LNCAP (cell line): Measurements from ENCODE around the gene OVOL2.

Experiments
- CTCF ChIP-seq: fragments of 450-650 bp; IDR thresholded peaks from 2 replicates; pipeline ENCODE4 v1.5.1; 2017; ENCODE audit warnings: mild to moderate bottlenecking

The OVOL2 gene

DNA sequence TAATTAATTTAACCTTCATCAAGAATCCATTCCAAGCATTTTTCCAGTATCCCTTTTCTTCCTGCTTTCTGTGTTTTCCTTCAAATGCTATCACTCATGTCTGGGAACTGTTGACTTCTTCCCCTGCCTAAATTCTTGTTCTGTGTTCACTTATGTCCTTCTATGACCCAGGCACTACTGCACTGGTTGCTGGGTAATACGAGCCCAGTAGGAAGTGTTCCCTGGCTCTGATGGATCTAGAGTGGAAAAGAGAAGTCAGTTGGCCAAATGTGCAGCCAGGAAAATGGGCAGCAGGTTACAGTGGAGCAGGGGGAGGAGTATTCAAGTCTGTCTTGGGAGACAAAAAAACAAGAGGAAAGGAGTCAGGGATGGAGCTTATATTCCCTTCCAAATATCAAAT, 7.1 kb downstream of the OVOL2 start:
- no peak for TF ChIP-seq CTCF

DNA sequence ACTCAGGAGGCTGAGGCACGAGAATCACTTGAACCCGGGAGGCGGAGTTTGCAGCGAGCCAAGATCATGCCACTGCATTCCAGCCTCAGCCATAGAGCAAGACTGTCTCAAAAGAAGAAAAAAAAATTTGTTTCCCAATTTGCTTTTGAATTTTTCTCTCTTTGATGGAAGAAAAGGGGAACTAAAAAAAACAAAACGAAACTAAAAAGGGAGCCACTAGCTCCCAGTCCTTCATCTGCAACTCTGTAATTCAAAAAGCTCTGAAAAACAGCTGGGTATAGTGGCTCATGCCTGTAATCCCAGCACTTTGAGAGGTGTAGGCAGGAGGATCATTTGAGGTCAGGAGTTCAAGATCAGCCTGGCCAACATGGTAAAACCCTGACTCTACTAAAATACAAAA, 9.5 kb downstream of the OVOL2 start:
- TF ChIP-seq CTCF, result no peak

DNA sequence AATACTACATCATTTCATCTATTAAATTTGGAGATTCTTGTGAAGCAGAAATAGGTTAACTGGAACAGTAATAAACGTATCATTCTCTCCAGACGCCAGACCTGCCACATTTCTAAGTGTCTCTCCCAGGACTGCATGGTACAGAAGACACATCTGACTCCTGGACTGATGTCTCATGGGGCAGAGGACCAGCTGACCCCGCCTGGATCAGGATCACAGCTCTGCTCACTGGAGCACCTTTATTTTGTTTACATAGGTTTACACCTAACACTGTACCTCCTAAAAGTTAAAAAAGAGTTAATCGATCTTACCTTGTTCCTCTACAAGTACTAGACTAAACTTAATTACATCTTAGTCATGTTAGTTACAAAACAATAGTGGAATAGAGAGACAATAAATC, 11.2 kb downstream of the OVOL2 start:
- TF ChIP-seq CTCF, result no peak

- TF ChIP-seq CTCF, result no peak
Observed at GRCh38 chr20:18042229-18042628, 15.5 kb downstream of the OVOL2 start.

DNA sequence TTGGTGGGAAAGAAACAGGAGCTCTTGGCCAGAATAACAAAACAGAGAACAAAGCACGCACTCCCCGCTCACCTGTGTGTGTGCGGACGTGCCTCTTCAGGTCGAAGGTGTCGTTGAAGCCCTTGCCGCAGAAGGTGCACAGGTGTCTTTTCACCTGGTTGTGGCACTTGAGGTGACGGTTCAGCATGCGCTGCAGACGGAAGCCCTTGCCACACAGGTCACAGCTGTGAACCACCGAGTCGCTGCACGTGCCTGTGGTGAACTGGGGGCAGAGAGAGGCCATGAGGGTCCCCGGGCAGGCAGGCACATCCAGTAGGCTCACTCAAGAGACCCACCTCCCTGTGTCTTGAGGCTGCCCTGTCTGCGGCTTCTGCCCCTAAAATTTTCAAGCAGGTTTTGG, 16.3 kb downstream of the OVOL2 start:
- no peak for TF ChIP-seq CTCF

DNA sequence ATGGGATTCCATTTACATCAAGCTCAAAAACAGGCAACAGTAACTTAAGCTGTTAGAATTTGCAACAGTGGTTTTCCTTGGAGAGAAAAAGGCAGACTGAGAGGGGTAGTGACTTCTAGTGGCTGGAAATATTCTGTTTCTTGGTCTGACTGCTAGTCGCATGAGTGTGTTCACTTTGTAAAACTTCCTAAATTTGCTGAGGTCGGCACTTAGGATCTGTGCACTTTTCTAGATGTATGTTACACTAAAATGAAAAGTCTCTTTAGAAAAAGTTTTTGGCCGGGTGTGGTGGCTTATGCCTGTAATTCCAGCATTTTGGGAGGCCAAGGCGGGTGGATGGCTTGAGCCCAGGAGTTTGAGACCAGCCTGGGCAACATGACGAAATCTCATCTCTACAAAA, 18.7 kb downstream of the OVOL2 start:
- TF ChIP-seq CTCF, result no peak

GRCh38 chr20:18034039-18034438, 23.7 kb downstream of the OVOL2 start:
- no peak for TF ChIP-seq CTCF

- no peak for TF ChIP-seq CTCF
Observed at GRCh38 chr20:18032977-18033892, 24.5 kb downstream of the OVOL2 start.
